Psoas muscle (tissue), 8 donors: ENCODE data around the gene TNNC1. TPM values are rescaled to one million over a fixed set of nuclear protein-coding genes. Genes with fewer than 3 reads are reported as not detected.

Experiments
- ATAC-seq, 4 donors: fragments of 200-7000 bp; cut with Tn5 transposase; one replicate each; pipeline ENCODE4 v1.9.1; 2020; ENCODE audit warnings: moderate library complexity in 3 of 4, mild to moderate bottlenecking in 2 of 4
- DNase-seq, 2 donors: peaks; one replicate each; pipeline ENCODE4 v3.0.0-alpha.2; 2020
- H3K27ac ChIP-seq: fragments of 200-600 bp; one replicate; pipeline ENCODE4 v1.8.0; 2022
- H3K27me3 ChIP-seq, 3 donors: fragments of 200-600 bp in 1 of 3; one replicate each; pipeline versions ENCODE4 v1.6.1 to v1.8.0; 2013 to 2022; ENCODE audit warnings: low read length in 2 of 3, mild to moderate bottlenecking in 2 of 3, moderate library complexity in 1 of 3; ENCODE audit not compliant: insufficient read depth in 3 of 3
- H3K36me3 ChIP-seq, 2 donors: fragments of 200-600 bp in 1 of 2; one replicate each; pipeline versions ENCODE4 v1.6.1 to v1.8.0; 2013 to 2022; ENCODE audit warnings: low read depth in 1 of 2, mild to moderate bottlenecking in 1 of 2, moderate library complexity in 1 of 2; ENCODE audit not compliant: insufficient read depth in 1 of 2
- H3K4me1 ChIP-seq: fragments of 200-600 bp; one replicate; pipeline ENCODE4 v1.8.0; 2022
- H3K4me3 ChIP-seq: fragments of 200-600 bp; one replicate; pipeline ENCODE4 v1.8.0; 2022; ENCODE audit warnings: mild to moderate bottlenecking
- H3K9me3 ChIP-seq: fragments of 200-600 bp; one replicate; pipeline ENCODE4 v1.8.0; 2022
- CTCF ChIP-seq: fragments of 200-600 bp; IDR thresholded peaks from one replicate; pipeline ENCODE4 v1.8.0; 2022; ENCODE audit warnings: antibody characterized with exemption
- WGBS, 3 donors: extraction: QIAGEN DNeasy Blood & Tissue Kit; methylation state at CpG; one replicate each; pipeline versions ENCODE4 v1.1.6 to v1.1.7; 2013; 5-methylcytosine and 5-hydroxymethylcytosine counted together
- intact Hi-C, 2 donors: fragments of 100-400 bp; cut with DNase I; formaldehyde crosslinking; loops; one replicate each; pipeline versions ENCODE4 v1.11.0 to v1.14.2; 2022
- polyA plus RNA-seq, 3 donors: library from polyadenylated mRNA; stranded (reverse); fragments of 200-250 nt; gene quantifications; one replicate each; pipeline ENCODE4 v1.2.3, GENCODE V29; 2013
- total RNA-seq, 4 donors: library from RNA; stranded (reverse); fragmentation: NEBNext Ultra II Directional in 2 of 4; extraction: Animal tissue kit (Norgen Biotek cat#: 25700) in 2 of 4; gene quantifications; one replicate each; pipeline versions ENCODE4 v1.2.1 to v1.2.4, GENCODE V29; 2021 to 2023
- donor health status: healthy with polysubstance abuse.
- donor health status: DM: no; HTN: no; CAD: no; lungs with moderate emphysema.
- donor health status: Bipolar disorder and iron deficiency.
- donor health status: healthy.
- donor health status: DM: yes; HTN: yes; CAD: no.
- donor health status: DM: no; HTN: no; CAD: no.
- donor health status: DM: no; HTN: no; CAD: no.
- donor health status: DM: yes; HTN: yes; CAD: no.

Gene TNNC1
- total and polyA plus RNA-seq, 7 donors: 4,153 to 7,172 (median 6,385) TPM

- 89 to 96% (median 93%) methylated on average over 7 of the region's 7 CpGs for WGBS, 3 donors
- no peak for TF ChIP-seq CTCF
- H3K27ac ChIP-seq: no peak overlapping the region
- peaks cover 0 to 50% of the 10 kb centered on the region in 2 donors for H3K36me3 ChIP-seq
- no peaks in the 10 kb centered on the region for H3K27me3 ChIP-seq
- intact Hi-C loops: no loop called here
- H3K9me3 ChIP-seq: no peaks in the 10 kb centered on the region
- ATAC-seq (peak in 3 of 4 donors; percentile 12 to 61 (median 53)), DNase-seq (peak in 1 of 2 donors; percentile 73)
- H3K4me3 ChIP-seq: no peak overlapping the region
- H3K4me1 ChIP-seq: peaks cover 14% of the 10 kb centered on the region
Measured at GRCh38 chr3:52493232-52494017, 39.6 kb upstream of the TNNC1 start.

DNA sequence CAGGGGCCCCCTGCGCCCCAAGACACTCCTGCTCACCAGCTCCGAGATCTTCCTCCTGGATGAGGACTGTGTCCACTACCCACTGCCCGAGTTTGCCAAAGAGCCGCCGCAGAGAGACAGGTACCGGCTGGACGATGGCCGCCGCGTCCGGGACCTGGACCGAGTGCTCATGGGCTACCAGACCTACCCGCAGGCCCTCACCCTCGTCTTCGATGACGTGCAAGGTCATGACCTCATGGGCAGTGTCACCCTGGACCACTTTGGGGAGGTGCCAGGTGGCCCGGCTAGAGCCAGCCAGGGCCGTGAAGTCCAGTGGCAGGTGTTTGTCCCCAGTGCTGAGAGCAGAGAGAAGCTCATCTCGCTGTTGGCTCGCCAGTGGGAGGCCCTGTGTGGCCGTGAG is 38.2 kb upstream of the TNNC1 start:
- DNase-seq (no peak), ATAC-seq (no peak)
- peaks cover 14% of the 10 kb centered on the region for H3K4me1 ChIP-seq
- no peak overlapping the region for H3K27ac ChIP-seq
- no peak for TF ChIP-seq CTCF
- no peak overlapping the region for H3K4me3 ChIP-seq
- H3K9me3 ChIP-seq: no peaks in the 10 kb centered on the region
- no peaks in the 10 kb centered on the region for H3K27me3 ChIP-seq
- peaks cover 4 to 64% of the 10 kb centered on the region in 2 donors for H3K36me3 ChIP-seq
- WGBS, 3 donors: 81 to 90% (median 86%) methylated on average over 21 of the region's 21 CpGs
- intact Hi-C loops: no loop called here

GRCh38 chr3:52490939-52491526 is 37.2 kb upstream of the TNNC1 start:
- Histone ChIP-seq H3K27ac (peak overlapping the region; percentile 46), H3K4me1 (peaks cover 14% of the 10 kb centered on the region), H3K9me3 (no peaks in the 10 kb centered on the region), H3K4me3 (no peak overlapping the region), H3K36me3 (peaks cover 4 to 74% of the 10 kb centered on the region in 2 donors), H3K27me3 (no peaks in the 10 kb centered on the region)
- DNase-seq (peak in 1 of 2 donors; percentile 54), ATAC-seq (peak in 2 of 4 donors; percentile 10 to 11)
- TF ChIP-seq CTCF: no peak
- WGBS, 3 donors: 75 to 80% (median 79%) methylated on average over 20 to 23 of the region's 23 CpGs
- intact Hi-C loops: no loop called here

- no peak overlapping the region for H3K4me3 ChIP-seq
- DNase-seq: no peak
- TF ChIP-seq CTCF: no peak
- no peaks in the 10 kb centered on the region for H3K9me3 ChIP-seq
- peak overlapping the region; percentile 30 for H3K27ac ChIP-seq
- peaks cover 4 to 82% of the 10 kb centered on the region in 2 donors for H3K36me3 ChIP-seq
- H3K27me3 ChIP-seq: no peaks in the 10 kb centered on the region
- peaks cover 14% of the 10 kb centered on the region for H3K4me1 ChIP-seq
- intact Hi-C loops: no loop called here
- no peak for ATAC-seq
- WGBS, 3 donors: 80 to 88% (median 80%) methylated on average over 21 to 22 of the region's 22 CpGs
Measured at GRCh38 chr3:52490035-52490938, 36.4 kb upstream of the TNNC1 start.
